ENCODE results near the gene EIF3D.

Gene EIF3D

DNA sequence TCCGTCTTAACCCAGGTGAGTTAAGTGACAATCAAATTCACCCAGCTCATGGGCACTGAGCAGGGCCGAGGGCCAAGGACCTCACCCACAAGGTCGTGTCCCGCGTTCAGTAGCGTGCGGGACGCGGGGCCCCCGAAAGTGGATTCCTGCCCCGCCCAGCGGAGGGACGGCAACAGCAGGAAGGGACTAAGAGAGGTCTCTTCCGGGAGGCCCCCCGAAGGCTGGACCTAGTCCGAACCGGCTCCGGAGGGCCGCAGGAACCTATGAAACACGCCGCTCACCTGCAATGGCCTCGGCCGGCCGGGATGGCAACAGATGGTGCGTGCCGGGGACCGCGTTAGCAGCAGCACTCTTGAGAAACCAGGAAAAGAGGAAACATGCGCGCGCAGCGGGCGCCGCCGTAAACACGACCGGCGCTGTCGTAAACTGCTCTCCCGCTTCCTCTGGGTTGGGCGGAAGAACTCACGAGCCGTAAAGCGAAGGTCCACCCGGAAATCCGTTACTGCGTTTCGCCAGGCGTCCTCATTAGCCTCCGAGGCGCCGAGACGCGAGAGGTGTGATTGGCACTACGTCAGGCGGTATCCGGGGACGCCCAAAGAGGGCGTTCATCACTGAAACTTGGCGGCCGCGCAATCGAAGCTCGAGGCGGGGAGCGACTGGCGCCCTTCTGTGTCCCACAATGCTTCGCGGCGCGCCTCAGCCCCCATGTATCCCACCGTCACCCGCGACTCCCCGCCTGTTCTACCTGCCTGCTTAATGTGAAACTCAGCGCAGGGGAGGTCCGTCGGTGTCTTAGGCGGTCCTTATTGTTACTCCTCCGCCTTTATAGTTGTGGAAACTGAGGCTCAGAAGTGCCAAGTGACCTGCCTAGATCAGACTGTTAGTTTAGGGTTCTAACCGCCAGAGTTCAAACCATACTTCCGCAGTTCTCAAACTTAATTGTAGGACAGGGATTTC is at the start of gene EIF3D:
TSS of gene EIF3D (minus strand) at position 372 of the 957 bp plus-strand sequence. CDS start 3,045 bp downstream, outside the sequence.
- peak; percentile 98 for DNase-seq (ENCODE audit: low spot score)

- no peak for DNase-seq (ENCODE audit: low spot score)
These were observed 49.7 kb upstream of the EIF3D start for GRCh38 chr22:36578619-36579018.

DNA sequence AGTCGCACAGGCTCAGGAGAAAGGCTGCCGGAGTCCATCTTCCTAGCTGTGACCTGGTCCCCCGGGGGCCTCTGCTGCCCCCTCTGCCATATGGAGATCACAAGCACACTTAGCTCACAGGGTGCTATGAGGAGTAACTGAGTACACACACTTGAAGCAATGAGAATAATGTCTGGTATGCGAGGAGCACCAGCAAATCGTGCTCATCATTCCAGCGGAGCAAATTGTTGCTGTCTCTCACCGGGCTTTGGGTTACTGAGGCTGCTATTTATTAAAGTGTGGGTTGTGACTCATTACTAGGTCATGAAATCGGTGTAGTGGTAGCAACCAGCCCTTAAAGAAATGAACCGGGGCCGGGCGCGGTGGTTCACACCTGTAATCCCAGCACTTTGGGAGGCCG is 48.1 kb upstream of the EIF3D start:
- DNase-seq (ENCODE audit: low spot score) = no peak

GRCh38 chr22:36574728-36575127 is 45.8 kb upstream of the EIF3D start:
- DNase-seq (ENCODE audit: low spot score) = no peak

DNA sequence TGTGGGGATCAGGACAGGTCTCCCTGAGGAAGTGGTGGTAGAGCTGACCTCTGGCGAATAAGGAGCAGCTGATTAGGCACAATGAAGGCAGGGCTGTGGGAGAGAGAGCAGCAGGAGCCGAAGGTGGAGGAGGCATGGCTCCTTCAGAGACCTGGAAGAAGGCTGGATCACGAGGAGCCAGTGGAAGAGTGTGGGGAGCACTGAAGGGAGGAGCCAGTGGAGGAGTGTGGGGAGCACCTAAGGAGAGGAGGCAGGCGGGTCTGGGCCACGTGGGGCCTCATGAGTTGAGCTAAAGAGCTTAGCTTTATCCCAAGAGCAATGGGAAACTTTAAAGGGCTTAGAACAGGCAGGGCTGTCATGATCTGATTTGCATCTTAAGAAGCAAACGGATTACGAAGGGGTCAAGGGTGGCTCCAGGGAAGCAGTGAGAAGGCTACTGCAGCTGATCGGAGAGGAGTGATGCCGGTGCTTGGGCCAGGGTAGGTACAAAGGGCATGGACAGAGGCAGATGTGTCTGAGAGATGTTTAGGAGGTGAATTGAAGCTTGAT is 44.9 kb upstream of the EIF3D start:
- DNase-seq (ENCODE audit: low spot score) = no peak

GRCh38 chr22:36571991-36572390 is 43.0 kb upstream of the EIF3D start:
- DNase-seq (ENCODE audit: low spot score) = no peak

GRCh38 chr22:36569999-36570398 is 41.0 kb upstream of the EIF3D start:
- no peak for DNase-seq (ENCODE audit: low spot score)

- DNase-seq (ENCODE audit: low spot score) = no peak
These were observed 39.9 kb upstream of the EIF3D start for GRCh38 chr22:36568846-36569245.

DNA sequence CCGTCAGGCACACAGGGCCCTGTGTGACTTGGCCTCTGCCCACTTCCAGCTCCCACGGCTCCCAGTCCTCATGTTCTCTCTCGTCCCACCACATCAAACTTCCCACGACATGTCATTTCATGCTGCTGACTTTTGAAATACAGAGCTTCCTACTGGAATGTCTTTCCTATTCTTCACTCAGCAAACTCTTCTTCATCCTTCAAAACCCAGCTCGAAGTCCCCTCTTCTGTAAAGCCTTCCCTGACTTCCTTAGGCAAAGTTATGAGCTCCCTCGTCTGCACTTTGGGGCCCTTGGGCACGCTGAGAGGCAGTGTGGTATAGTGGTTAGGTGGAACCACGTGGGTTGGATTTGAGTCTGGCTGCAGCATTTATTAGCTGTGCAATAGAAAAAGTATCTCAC is 37.8 kb upstream of the EIF3D start:
- DNase-seq (ENCODE audit: low spot score) = no peak

DNA sequence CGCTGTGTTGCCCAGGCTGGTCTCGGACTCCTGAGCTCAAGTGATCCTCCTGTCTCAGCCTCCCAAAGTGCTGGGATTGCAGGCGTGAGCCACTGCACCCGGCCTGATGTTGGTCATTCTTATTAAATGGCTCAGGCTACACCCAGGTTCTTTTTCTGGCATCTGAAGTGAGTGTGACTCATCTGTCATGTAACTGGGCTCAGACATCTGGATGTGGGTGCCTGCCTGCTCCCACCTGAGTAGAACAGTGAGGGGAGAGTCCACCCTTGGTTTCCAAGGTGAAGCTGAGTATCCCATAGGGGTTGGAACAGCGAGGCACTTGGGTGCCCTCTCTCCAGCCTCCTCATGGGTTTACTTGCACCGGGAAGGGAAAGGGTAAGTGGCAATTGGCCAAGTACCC is 36.7 kb upstream of the EIF3D start:
- no peak for DNase-seq (ENCODE audit: low spot score)

- DNase-seq (ENCODE audit: low spot score) = no peak
These were observed 36.2 kb upstream of the EIF3D start for GRCh38 chr22:36565159-36565507.

DNA sequence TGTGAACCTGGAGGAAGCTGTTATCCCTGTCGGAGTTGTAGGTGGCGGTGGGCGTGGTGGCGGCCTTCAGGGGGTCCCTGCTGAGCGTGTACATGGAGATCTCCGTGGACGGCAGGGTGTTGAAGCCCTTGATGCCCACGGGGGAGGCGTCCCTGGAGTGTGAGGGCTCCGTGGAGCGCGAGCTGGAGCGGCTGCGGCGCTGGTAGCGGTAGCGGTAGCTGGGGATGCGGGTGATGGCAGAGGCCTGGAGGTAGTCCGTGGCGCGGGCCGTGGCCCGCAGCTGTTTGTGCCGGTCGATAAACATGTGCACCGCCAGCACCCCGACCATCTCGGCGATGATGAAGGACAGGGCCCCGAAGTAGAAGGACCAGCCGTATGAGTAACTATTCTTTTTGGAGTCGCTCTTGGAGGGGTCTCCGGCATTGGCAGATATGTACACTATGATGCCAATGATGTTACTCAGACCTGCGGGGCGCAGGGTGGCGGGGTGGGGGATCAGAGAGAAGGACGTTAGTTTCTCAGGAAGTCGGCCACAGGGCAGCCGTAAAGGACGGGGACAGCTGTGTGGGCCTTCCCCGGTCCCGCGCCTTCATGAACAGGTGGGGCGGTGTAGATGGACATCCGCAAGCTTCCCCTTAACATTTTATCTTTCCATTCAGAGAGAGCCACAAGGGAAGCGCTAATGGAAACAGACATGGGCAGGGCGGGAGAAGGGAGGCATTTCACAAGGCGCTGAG is 35.6 kb upstream of the EIF3D start:
- no peak for DNase-seq (ENCODE audit: low spot score)

DNA sequence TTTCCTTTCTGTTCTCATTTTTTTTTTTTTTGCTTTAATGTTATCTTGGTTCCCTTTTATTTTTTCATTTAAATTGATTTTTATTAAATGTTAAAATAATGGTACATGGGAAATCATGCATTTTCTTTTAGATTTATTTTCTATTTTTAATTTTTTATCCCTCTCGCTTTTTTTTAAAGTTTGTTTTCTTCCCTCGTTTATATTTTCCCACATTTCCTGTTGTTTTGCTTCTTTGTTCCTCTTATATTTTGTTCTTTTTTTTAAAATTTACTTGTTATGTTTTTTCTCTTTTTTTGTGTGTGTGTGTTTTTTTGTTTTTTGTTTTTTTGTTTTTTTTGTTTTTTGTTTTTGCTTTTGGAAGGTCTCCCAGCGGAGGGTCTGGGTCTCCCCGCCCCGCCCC is 34.9 kb upstream of the EIF3D start:
- DNase-seq (ENCODE audit: low spot score) = no peak

GRCh38 chr22:36563444-36563843 is 34.5 kb upstream of the EIF3D start:
- no peak for DNase-seq (ENCODE audit: low spot score)

- no peak for DNase-seq (ENCODE audit: low spot score)
These were observed 34.0 kb upstream of the EIF3D start for GRCh38 chr22:36563001-36563400.

DNA sequence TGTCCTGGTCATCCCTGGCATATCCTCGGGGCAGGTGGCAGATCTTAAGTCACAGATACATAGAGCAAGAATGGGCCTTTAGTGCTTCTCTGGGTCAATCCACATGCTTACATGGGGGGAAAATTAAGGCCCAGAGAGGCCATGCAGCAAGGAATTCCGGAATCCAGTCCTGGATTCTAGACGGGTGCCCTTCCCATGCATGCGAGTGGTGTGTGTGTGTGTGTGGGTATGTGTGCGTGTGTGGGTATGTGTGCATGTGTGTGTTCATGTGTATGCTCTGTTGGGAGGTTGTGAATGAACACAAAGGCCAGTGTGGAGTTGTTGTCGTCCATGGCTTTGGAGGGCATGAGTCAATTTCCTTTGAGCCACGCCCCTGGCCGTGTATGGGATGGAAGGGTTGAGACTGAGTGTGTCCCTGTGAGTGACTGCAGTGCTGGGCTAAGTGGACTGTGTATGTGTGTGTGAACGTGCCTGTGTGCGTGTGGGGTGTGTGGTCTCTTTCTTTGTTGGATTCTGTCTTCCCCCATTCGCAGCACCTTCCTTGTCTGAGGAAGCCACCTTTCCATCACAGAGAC is 33.4 kb upstream of the EIF3D start:
- DNase-seq (ENCODE audit: low spot score) = no peak

DNA sequence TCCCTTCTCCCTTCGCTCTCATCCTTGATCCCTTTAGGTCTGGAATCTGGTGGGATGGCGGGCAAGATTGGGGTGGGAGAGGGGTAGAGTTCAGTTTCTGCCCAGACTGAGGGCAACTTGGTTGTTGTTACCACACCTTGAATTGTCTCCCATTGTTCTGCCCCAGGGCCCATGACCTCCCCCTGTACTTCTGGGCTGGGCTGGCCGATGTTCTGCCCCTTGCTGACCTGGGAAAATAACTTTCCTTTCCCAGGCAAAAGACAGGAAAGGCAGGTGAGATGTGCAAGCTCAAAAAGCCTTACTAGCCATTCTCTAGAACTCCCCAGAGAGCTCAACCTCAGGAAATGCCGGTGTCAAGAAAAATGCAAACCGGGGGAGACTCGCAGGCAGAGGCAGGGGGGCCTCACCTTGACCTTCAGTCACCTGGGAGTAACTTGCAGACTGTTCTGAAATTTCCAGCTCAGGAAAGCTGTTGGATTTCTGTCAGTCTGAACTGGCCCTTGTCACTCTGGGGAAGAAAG is 32.4 kb upstream of the EIF3D start:
- DNase-seq (ENCODE audit: low spot score) = no peak

DNA sequence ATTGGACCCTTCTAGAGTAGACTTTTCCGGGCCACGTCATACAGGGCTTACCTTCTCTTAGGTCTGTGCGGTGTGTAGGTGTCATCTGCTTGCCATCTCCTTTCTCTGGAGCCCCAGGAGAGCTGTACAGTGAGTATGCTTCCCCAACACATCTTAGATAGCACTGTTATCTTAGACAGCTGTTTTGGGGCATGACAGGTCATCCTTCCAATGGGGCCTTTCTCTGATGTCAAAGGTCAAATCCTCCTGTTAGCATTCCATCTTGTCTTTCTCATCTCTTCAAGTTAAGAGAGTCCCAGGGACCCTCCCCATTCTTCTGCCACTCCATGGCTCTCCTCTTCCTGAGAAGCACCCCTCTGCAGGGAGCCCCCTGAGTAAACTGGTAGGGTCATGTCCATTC is 31.0 kb upstream of the EIF3D start:
- no peak for DNase-seq (ENCODE audit: low spot score)

DNA sequence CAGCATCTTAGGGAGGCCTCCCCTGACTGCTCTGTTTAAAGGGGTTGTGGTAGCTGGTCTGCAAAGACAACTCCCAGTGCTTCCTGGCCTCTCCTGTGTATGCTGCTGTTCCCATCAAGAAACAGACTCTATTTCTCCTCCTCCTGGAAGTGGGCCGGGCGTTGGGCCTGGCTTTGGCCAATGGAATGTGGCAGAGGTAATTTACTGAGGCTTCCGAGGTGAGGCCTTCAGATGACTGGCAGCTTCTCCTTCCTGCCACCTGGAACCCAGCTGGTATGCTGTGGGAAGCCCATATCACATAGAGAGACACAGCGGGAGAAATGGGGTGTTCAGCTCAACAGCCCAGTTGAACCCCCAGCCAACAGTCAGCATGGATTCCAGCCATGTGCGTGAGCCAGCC is 25.1 kb upstream of the EIF3D start:
- DNase-seq (ENCODE audit: low spot score) = no peak

GRCh38 chr22:36552289-36552688 is 23.3 kb upstream of the EIF3D start:
- DNase-seq (ENCODE audit: low spot score) = no peak

- no peak for DNase-seq (ENCODE audit: low spot score)
These were observed 21.9 kb upstream of the EIF3D start for GRCh38 chr22:36550701-36551495.

DNA sequence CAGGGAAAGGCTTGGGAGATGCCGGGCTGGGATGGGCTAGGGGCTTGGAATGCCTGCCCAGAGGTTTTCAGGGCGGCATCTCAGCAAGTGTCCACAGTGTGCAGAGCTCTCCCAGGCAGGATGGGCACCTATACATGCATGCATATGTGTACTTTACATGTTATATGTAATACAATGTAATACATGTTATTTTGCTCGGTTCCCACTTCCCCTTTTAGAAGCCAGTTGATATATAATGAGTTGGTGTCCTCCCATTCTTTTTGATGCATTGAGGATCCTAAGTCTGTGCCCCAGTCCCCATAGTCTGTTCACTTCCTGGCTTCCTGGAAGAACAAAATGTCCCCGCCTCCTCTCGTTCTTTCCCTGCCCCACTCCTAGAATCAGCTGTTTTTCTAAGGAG is 20.1 kb upstream of the EIF3D start:
- no peak for DNase-seq (ENCODE audit: low spot score)
